H9 (cell line): ENCODE measurements around the gene ARHGEF2. TPM values are rescaled to one million over a fixed set of nuclear protein-coding genes. Genes with fewer than 3 reads are reported as not detected.

Experiments
- DNase-seq: peaks from one replicate; pipeline ENCODE4 v3.0.0-alpha.2; 2017
- H2AFZ ChIP-seq: one replicate; pipeline ENCODE4 v1.6.1; 2013; ENCODE audit warnings: mild to moderate bottlenecking, low read length, control low read depth, moderate library complexity
- H2AK5ac ChIP-seq: 2 replicates; pipeline ENCODE4 v1.6.1; 2013; ENCODE audit warnings: low read length, control low read depth, mixed read lengths; ENCODE audit not compliant: insufficient read length
- H2BK120ac ChIP-seq: one replicate; pipeline ENCODE4 v1.6.1; 2013; ENCODE audit warnings: low read depth, mild to moderate bottlenecking, low read length, control low read depth, inconsistent platforms; ENCODE audit not compliant: poor library complexity, severe bottlenecking
- H2BK12ac ChIP-seq: 2 replicates; pipeline ENCODE4 v1.6.1; 2013; ENCODE audit warnings: low read length, control low read depth, mixed read lengths, low read depth; ENCODE audit not compliant: insufficient read length
- H2BK15ac ChIP-seq: 2 replicates; pipeline ENCODE4 v1.6.1; 2013; ENCODE audit warnings: low read depth, low read length, control low read depth
- H2BK20ac ChIP-seq: one replicate; pipeline ENCODE4 v1.6.1; 2013; ENCODE audit warnings: low read depth, mild to moderate bottlenecking, low read length, control low read depth, inconsistent platforms; ENCODE audit not compliant: poor library complexity, severe bottlenecking
- H2BK5ac ChIP-seq: 2 replicates; pipeline ENCODE4 v1.6.1; 2013; ENCODE audit warnings: low read length, control low read depth, mixed read lengths; ENCODE audit not compliant: insufficient read length
- H3K14ac ChIP-seq: 2 replicates; pipeline ENCODE4 v1.6.1; 2013; ENCODE audit warnings: low read length, control low read depth; ENCODE audit not compliant: insufficient read depth
- H3K18ac ChIP-seq: 2 replicates; pipeline ENCODE4 v1.6.1; 2013; ENCODE audit warnings: low read depth, mild to moderate bottlenecking, mixed read lengths, low read length, control low read depth; ENCODE audit not compliant: insufficient read length
- H3K23ac ChIP-seq: 2 replicates; pipeline ENCODE4 v1.6.1; 2013; ENCODE audit warnings: low read length, control low read depth, mixed read lengths, low read depth; ENCODE audit not compliant: insufficient read length
- H3K23me2 ChIP-seq: 2 replicates; pipeline ENCODE4 v1.6.1; 2013; ENCODE audit warnings: low read depth, mild to moderate bottlenecking, mixed read lengths, low read length, control low read depth; ENCODE audit not compliant: insufficient read length, poor library complexity, severe bottlenecking
- H3K27ac ChIP-seq: 2 replicates; pipeline ENCODE4 v1.5.1; 2013; ENCODE audit warnings: low read length, control low read depth, mixed read lengths, low read depth; ENCODE audit not compliant: insufficient read length
- H3K27me3 ChIP-seq: 2 replicates; pipeline ENCODE4 v1.6.1; 2013; ENCODE audit warnings: low read length, control low read depth, inconsistent platforms; ENCODE audit not compliant: insufficient read depth
- H3K4ac ChIP-seq: 2 replicates; pipeline ENCODE4 v1.6.1; 2013; ENCODE audit warnings: low read depth, mild to moderate bottlenecking, control low read depth, inconsistent platforms, low read length, moderate library complexity
- H3K4me1 ChIP-seq: 2 replicates; pipeline ENCODE4 v1.6.1; 2013; ENCODE audit warnings: low read length, control low read depth, inconsistent platforms; ENCODE audit not compliant: insufficient read depth
- H3K4me2 ChIP-seq: 2 replicates; pipeline ENCODE4 v1.6.1; 2013; ENCODE audit warnings: low read length, control low read depth, mixed read lengths; ENCODE audit not compliant: insufficient read length, insufficient read depth
- H3K56ac ChIP-seq: 2 replicates; pipeline ENCODE4 v1.6.1; 2013; ENCODE audit warnings: low read depth, mild to moderate bottlenecking, mixed read lengths, low read length, control low read depth; ENCODE audit not compliant: insufficient read length
- H3K79me1 ChIP-seq: 2 replicates; pipeline ENCODE4 v1.6.1; 2013; ENCODE audit warnings: low read depth, mild to moderate bottlenecking, moderate library complexity, low read length, control low read depth, inconsistent platforms; ENCODE audit not compliant: insufficient read depth, poor library complexity, severe bottlenecking
- H3K79me2 ChIP-seq: 2 replicates; pipeline ENCODE4 v1.6.1; 2013; ENCODE audit warnings: low read length, control low read depth, inconsistent platforms; ENCODE audit not compliant: insufficient read depth
- H3K9ac ChIP-seq: 2 replicates; pipeline ENCODE4 v1.6.1; 2013; ENCODE audit warnings: low read length, control low read depth, mixed read lengths; ENCODE audit not compliant: insufficient read length; ENCODE audit errors: extremely low read depth
- H3K9me3 ChIP-seq: one replicate; pipeline ENCODE4 v1.6.1; 2013; ENCODE audit warnings: low read depth, low read length, inconsistent platforms; ENCODE audit not compliant: control insufficient read depth
- H3T11ph ChIP-seq: one replicate; pipeline ENCODE4 v1.6.1; 2013; ENCODE audit warnings: mild to moderate bottlenecking, low read length, control low read depth, inconsistent platforms
- H4K20me1 ChIP-seq: one replicate; pipeline ENCODE4 v1.6.1; 2013; ENCODE audit not compliant: control insufficient read depth, insufficient read length, insufficient read depth
- H4K5ac ChIP-seq: 2 replicates; pipeline ENCODE4 v1.6.1; 2013; ENCODE audit warnings: low read depth, mild to moderate bottlenecking, mixed read lengths, low read length, control low read depth; ENCODE audit not compliant: insufficient read length
- H4K8ac ChIP-seq: replicated peaks from 2 replicates; pipeline ENCODE4 v1.6.1; 2013; ENCODE audit warnings: low read length, control low read depth, mixed read lengths, low read depth; ENCODE audit not compliant: insufficient read length
- H4K91ac ChIP-seq: 2 replicates; pipeline ENCODE4 v1.6.1; 2013; ENCODE audit warnings: low read depth, mild to moderate bottlenecking, moderate library complexity, mixed read lengths, low read length, control low read depth; ENCODE audit not compliant: insufficient read length
- H3K27ac Mint-ChIP-seq, 3 experiments: 2 replicates in 2 of 3; 3 replicates in 1 of 3; pipeline ENCODE4 v1.8.0; 2020 to 2021; ENCODE audit warnings: mixed read lengths in 3 of 3, mild to moderate bottlenecking in 1 of 3, moderate library complexity in 1 of 3
- H3K27me3 Mint-ChIP-seq: 2 replicates; pipeline ENCODE4 v1.8.0; 2021; ENCODE audit warnings: low read depth, mild to moderate bottlenecking, moderate library complexity, mixed read lengths
- H3K36me3 Mint-ChIP-seq, 3 experiments: 2 replicates in 2 of 3; 3 replicates in 1 of 3; pipeline ENCODE4 v1.8.0; 2020 to 2021; ENCODE audit warnings: low read depth in 3 of 3, mixed read lengths in 3 of 3; ENCODE audit not compliant: insufficient read depth in 1 of 3
- H3K4me1 Mint-ChIP-seq, 2 experiments: 2 replicates each; pipeline ENCODE4 v1.8.0; 2020; ENCODE audit warnings: mixed read lengths in 2 of 2
- H3K4me3 Mint-ChIP-seq, 2 experiments: 2 replicates in 1 of 2; 3 replicates in 1 of 2; pipeline ENCODE4 v1.8.0; 2020 to 2021; ENCODE audit warnings: mild to moderate bottlenecking in 2 of 2, mixed read lengths in 2 of 2, moderate library complexity in 1 of 2
- H3K9me3 Mint-ChIP-seq, 2 experiments: 2 replicates in 1 of 2; 3 replicates in 1 of 2; pipeline ENCODE4 v1.8.0; 2020; ENCODE audit warnings: mild to moderate bottlenecking in 2 of 2, mixed read lengths in 2 of 2, moderate library complexity in 1 of 2
- WGBS: extraction: QIAGEN DNeasy Blood & Tissue Kit; methylation state at CpG from one replicate; pipeline ENCODE4 v1.1.7; 2013; ENCODE audit warnings: missing lambda C conversion rate, low lambda C conversion rate, mixed read lengths; ENCODE audit not compliant: insufficient read length; ENCODE audit errors: extremely low coverage; 5-methylcytosine and 5-hydroxymethylcytosine counted together
- total RNA-seq: library from RNA; stranded (reverse); gene quantifications from 2 replicates; pipeline ENCODE4 v1.2.1, GENCODE V29; 2021
- TF ChIP-seq, protein P1 (sequence below): fragments of 200-600 bp; sonication (generic); conservative IDR thresholded peaks from 3 replicates; pipeline ENCODE4 v1.8.0; 2021; ENCODE audit warnings: antibody characterized with exemption, mild to moderate bottlenecking

Gene ARHGEF2
- total RNA-seq, 1 experiment from 2014 or later = 111 TPM

DNA sequence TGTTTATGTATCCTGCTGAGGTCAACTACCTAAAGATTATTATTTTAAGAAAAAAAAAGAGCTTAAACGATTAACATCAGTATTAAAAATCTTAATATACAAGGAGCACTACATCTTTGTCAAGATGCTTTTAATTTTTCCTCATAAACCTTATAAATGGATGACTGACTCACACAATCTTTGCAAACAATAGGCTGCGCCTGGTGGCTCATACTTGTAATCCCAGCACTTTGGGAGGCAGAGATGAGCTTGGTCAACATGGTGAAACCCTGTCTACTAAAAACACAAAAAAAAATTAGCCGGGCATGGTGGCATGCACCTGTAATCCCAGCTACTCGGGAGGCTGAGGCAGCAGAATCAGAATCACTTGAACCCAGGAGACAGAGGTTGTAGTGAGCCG, 45.9 kb downstream of the ARHGEF2 start:
- no CpG with 5 or more reads among the region's 5 CpGs for WGBS
- Histone ChIP-seq H4K5ac (no peak overlapping the region), H3K18ac (no peak overlapping the region), H3K4ac (no peak overlapping the region), H3T11ph (no peak overlapping the region), H3K4me2 (no peak overlapping the region), H4K8ac (no peak overlapping the region), H3K79me2 (peaks cover 19% of the 10 kb centered on the region; the same call in 1 of the 2 replicates), H4K20me1 (no peaks in the 10 kb centered on the region), H3K4me1 (no peaks in the 10 kb centered on the region; the same call in 1 of the 2 replicates), H3K79me1 (peaks cover 9% of the 10 kb centered on the region), H3K56ac (no peak overlapping the region), H3K9me3 (no peaks in the 10 kb centered on the region), H3K27ac (no peak overlapping the region), H2BK120ac (no peak overlapping the region), H3K23ac (no peak overlapping the region), H3K27me3 (no peaks in the 10 kb centered on the region), H2BK12ac (no peak overlapping the region), H2BK15ac (no peak overlapping the region), H4K91ac (no peak overlapping the region), H2BK5ac (no peak overlapping the region), H2AK5ac (no peak overlapping the region), H3K9ac (no peak overlapping the region), H3K23me2 (peaks cover 6% of the 10 kb centered on the region), H3K14ac (no peak overlapping the region), H2BK20ac (no peak overlapping the region), H2AFZ (no peak overlapping the region)
- H3K9me3 Mint-ChIP-seq = no peaks in the 10 kb centered on the region
- H3K36me3 Mint-ChIP-seq = peaks cover 32 to 44% (median 36%) of the 10 kb centered on the region in 3 experiments
- TF ChIP-seq, protein P1, sequence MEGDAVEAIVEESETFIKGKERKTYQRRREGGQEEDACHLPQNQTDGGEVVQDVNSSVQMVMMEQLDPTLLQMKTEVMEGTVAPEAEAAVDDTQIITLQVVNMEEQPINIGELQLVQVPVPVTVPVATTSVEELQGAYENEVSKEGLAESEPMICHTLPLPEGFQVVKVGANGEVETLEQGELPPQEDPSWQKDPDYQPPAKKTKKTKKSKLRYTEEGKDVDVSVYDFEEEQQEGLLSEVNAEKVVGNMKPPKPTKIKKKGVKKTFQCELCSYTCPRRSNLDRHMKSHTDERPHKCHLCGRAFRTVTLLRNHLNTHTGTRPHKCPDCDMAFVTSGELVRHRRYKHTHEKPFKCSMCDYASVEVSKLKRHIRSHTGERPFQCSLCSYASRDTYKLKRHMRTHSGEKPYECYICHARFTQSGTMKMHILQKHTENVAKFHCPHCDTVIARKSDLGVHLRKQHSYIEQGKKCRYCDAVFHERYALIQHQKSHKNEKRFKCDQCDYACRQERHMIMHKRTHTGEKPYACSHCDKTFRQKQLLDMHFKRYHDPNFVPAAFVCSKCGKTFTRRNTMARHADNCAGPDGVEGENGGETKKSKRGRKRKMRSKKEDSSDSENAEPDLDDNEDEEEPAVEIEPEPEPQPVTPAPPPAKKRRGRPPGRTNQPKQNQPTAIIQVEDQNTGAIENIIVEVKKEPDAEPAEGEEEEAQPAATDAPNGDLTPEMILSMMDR = no peak
- DNase-seq = no peak
- peak overlapping the region in 1 of 2 experiments; percentile 65; a peak in 4 of 5 replicates for H3K4me3 Mint-ChIP-seq
- H3K27ac Mint-ChIP-seq = 0 out of 7 replicates have a peak overlapping the region, but pooled peaks of 1 of the 3 experiments have one; percentile 36
- no peaks in the 10 kb centered on the region for H3K27me3 Mint-ChIP-seq
- peaks cover 17 to 21% of the 10 kb centered on the region in 2 experiments for H3K4me1 Mint-ChIP-seq
